GM12892 (cell line): ENCODE results near the gene TLK2.

Source experiments
- POLR2A ChIP-seq: IDR thresholded peaks from 2 replicates; pipeline ENCODE4 v1.6.1; 2011; ENCODE audit warnings: low read depth, low read length, control low read depth
- POLR2AphosphoS5 ChIP-seq: IDR thresholded peaks from 2 replicates; pipeline ENCODE4 v1.6.1; 2011; ENCODE audit warnings: low read depth, low read length, control low read depth
- TAF1 ChIP-seq: IDR thresholded peaks from 2 replicates; pipeline ENCODE4 v1.6.1; 2011; ENCODE audit warnings: low read depth, mild to moderate bottlenecking, control low read depth, low read length, borderline replicate concordance

GRCh38 chr17:62625184-62625869 lies 146.7 kb downstream of the TLK2 start:
- TF ChIP-seq POLR2A: no peak
- no peak for TF ChIP-seq POLR2AphosphoS5
- no peak for TF ChIP-seq TAF1
